HepG2 (cell line): ENCODE data around the gene PEX3. TPM values are rescaled to one million over a fixed set of nuclear protein-coding genes. Genes with fewer than 3 reads are reported as not detected.

Source experiments
- CENPT ChIP-seq: sonication (generic); formaldehyde crosslinking; IDR thresholded peaks from 2 replicates; pipeline ENCODE4 v1.8.0; 2022; ENCODE audit warnings: low read depth, mild to moderate bottlenecking, moderate library complexity, missing genetic modification reagents
- DMAP1 ChIP-seq: IDR thresholded peaks from 2 replicates; pipeline ENCODE4 v1.6.1; 2016
- E2F2 ChIP-seq: sonication (generic); formaldehyde crosslinking; IDR thresholded peaks from 2 replicates; pipeline ENCODE4 v1.4.0; 2020; ENCODE audit warnings: missing genetic modification reagents, borderline replicate concordance
- FOXC1 ChIP-seq: sonication (generic); formaldehyde crosslinking; IDR thresholded peaks from 2 replicates; pipeline ENCODE4 v1.8.0; 2022; ENCODE audit warnings: mild to moderate bottlenecking, missing genetic modification reagents, borderline replicate concordance
- GATAD1 ChIP-seq: IDR thresholded peaks from 2 replicates; pipeline ENCODE4 v1.6.1; 2016; ENCODE audit warnings: missing genetic modification reagents, missing compliant biosample characterization
- IKZF5 ChIP-seq: IDR thresholded peaks from 2 replicates; pipeline ENCODE4 v1.6.1; 2018; ENCODE audit warnings: missing genetic modification reagents, mild to moderate bottlenecking, missing compliant biosample characterization
- KDM1A ChIP-seq: IDR thresholded peaks from 2 replicates; pipeline ENCODE4 v1.6.1; 2016; ENCODE audit warnings: missing compliant biosample characterization
- KDM2A ChIP-seq: sonication (generic); formaldehyde crosslinking; IDR thresholded peaks from 2 replicates; pipeline ENCODE4 v1.4.0; 2020; ENCODE audit warnings: low read depth, missing genetic modification reagents, borderline replicate concordance
- KMT2B ChIP-seq: IDR thresholded peaks from 2 replicates; pipeline ENCODE4 v1.6.1; 2016; ENCODE audit warnings: missing genetic modification reagents, missing compliant biosample characterization
- MEF2D ChIP-seq: sonication (generic); formaldehyde crosslinking; IDR thresholded peaks from 2 replicates; pipeline ENCODE4 v1.5.1; 2020; ENCODE audit warnings: mild to moderate bottlenecking, missing genetic modification reagents
- MXI1 ChIP-seq: IDR thresholded peaks from 3 replicates; pipeline ENCODE4 v1.6.1; 2012; ENCODE audit warnings: low read depth, low read length, inconsistent platforms, borderline replicate concordance
- NONO ChIP-seq, 2 experiments: fragments of 450-650 bp in 1 of 2; sonication (generic) in 1 of 2; formaldehyde crosslinking in 1 of 2; IDR thresholded peaks in 1 of 2; conservative IDR thresholded peaks in 1 of 2; 2 replicates each; pipeline versions ENCODE4 v1.6.1 to v1.8.0; 2017 to 2022; ENCODE audit warnings: mild to moderate bottlenecking in 1 of 2, missing genetic modification reagents in 1 of 2, moderate library complexity in 1 of 2
- PCBP2 ChIP-seq: fragments of 200-400 bp; formaldehyde crosslinking; optimal IDR thresholded peaks from 2 replicates; pipeline ENCODE3; 2018; ENCODE audit warnings: low read length, low read depth; ENCODE audit not compliant: poor library complexity, severe bottlenecking
- SALL1 ChIP-seq: sonication (generic); formaldehyde crosslinking; IDR thresholded peaks from 2 replicates; pipeline ENCODE4 v1.8.0; 2022; ENCODE audit warnings: mild to moderate bottlenecking, missing genetic modification reagents
- SMARCC2 ChIP-seq: fragments of 450-650 bp; IDR thresholded peaks from 2 replicates; pipeline ENCODE4 v1.6.1; 2017; ENCODE audit warnings: antibody characterized with exemption, mild to moderate bottlenecking
- SRF ChIP-seq: IDR thresholded peaks from 2 replicates; pipeline ENCODE4 v1.6.1; 2011; ENCODE audit warnings: mild to moderate bottlenecking, low read depth, low read length, moderate library complexity
- YEATS4 ChIP-seq: sonication (generic); formaldehyde crosslinking; IDR thresholded peaks from 2 replicates; pipeline ENCODE4 v1.4.0; 2020; ENCODE audit warnings: missing genetic modification reagents, borderline replicate concordance
- ZBTB26 ChIP-seq: IDR thresholded peaks from 2 replicates; pipeline ENCODE4 v1.6.1; 2016; ENCODE audit warnings: missing compliant biosample characterization, missing genetic modification reagents, borderline replicate concordance
- ZIK1 ChIP-seq: sonication (generic); formaldehyde crosslinking; IDR thresholded peaks from 2 replicates; pipeline ENCODE4 v1.5.0; 2020; ENCODE audit warnings: mild to moderate bottlenecking, low read depth, missing genetic modification reagents, borderline replicate concordance
- ZNF10 ChIP-seq: sonication (generic); formaldehyde crosslinking; IDR thresholded peaks from 2 replicates; pipeline ENCODE4 v1.4.0; 2020; ENCODE audit warnings: mild to moderate bottlenecking, low read depth, missing genetic modification reagents, borderline replicate concordance
- ZNF121 ChIP-seq: sonication (generic); formaldehyde crosslinking; IDR thresholded peaks from 2 replicates; pipeline ENCODE4 v1.5.0; 2020; ENCODE audit warnings: mild to moderate bottlenecking, missing genetic modification reagents
- ZNF230 ChIP-seq: sonication (generic); formaldehyde crosslinking; IDR thresholded peaks from 2 replicates; pipeline ENCODE4 v1.4.0; 2020; ENCODE audit warnings: mild to moderate bottlenecking, missing genetic modification reagents
- ZNF350 ChIP-seq: sonication (generic); formaldehyde crosslinking; IDR thresholded peaks from 2 replicates; pipeline ENCODE4 v1.4.0; 2020; ENCODE audit warnings: mild to moderate bottlenecking, low read depth, missing genetic modification reagents, borderline replicate concordance
- ZNF431 ChIP-seq: sonication (generic); formaldehyde crosslinking; IDR thresholded peaks from 2 replicates; pipeline ENCODE4 v1.9.0; 2022; ENCODE audit warnings: missing genetic modification reagents, low read depth, mild to moderate bottlenecking, borderline replicate concordance
- ZNF577 ChIP-seq: sonication (generic); formaldehyde crosslinking; IDR thresholded peaks from 2 replicates; pipeline ENCODE4 v1.4.0; 2020; ENCODE audit warnings: mild to moderate bottlenecking, low read depth, missing genetic modification reagents, borderline replicate concordance
- ZNF614 ChIP-seq: IDR thresholded peaks from 2 replicates; pipeline ENCODE4 v1.6.1; 2018; ENCODE audit warnings: missing biosample characterization, missing genetic modification reagents, inconsistent platforms, borderline replicate concordance
- ZNF7 ChIP-seq: IDR thresholded peaks from 2 replicates; pipeline ENCODE4 v1.6.1; 2016; ENCODE audit warnings: missing biosample characterization, missing genetic modification reagents
- ZNF792 ChIP-seq: IDR thresholded peaks from 2 replicates; pipeline ENCODE4 v1.6.1; 2016
- polyA plus RNA-seq, 8 experiments: library from polyadenylated mRNA; depleted of rRNA in 3 of 8; stranded (reverse) in 7 of 8; unstranded in 1 of 8; fragments of >200 nt; fragmentation: Illumina TruSeq in 4 of 8; extraction: Trizol in 4 of 8; gene quantifications; 2 replicates each; pipeline versions ENCODE4 v1.2.1 to v1.2.3, GENCODE V29; 2011 to 2016; ENCODE audit warnings: low read depth in 4 of 8, missing spikeins in 1 of 8, mixed read lengths in 1 of 8; ENCODE audit not compliant: insufficient read depth in 1 of 8
- total RNA-seq, 5 experiments: library from RNA; depleted of rRNA; stranded (reverse); fragments of >200 nt; fragmentation: Illumina TruSeq; extraction: Trizol; gene quantifications; 2 replicates each; pipeline ENCODE4 v1.2.3, GENCODE V29; 2016; ENCODE audit warnings: low read depth in 1 of 5

Gene PEX3
- total and polyA plus RNA-seq, 2 of the 13 experiments (the other 11 are each of a cell fraction or from before 2014, with no cell fraction given): 30.9 to 40.8 TPM

- no peak for TF ChIP-seq MEF2D (CRISPR knock-in tag)
- TF ChIP-seq ZNF431: no peak
- TF ChIP-seq CENPT: no peak
- TF ChIP-seq E2F2 (CRISPR knock-in tag): no peak
- no peak for TF ChIP-seq SRF
- TF ChIP-seq ZNF614 (CRISPR knock-in tag): peak; percentile 53; the same call in 1 of the 2 replicates
- TF ChIP-seq ZNF121 (CRISPR knock-in tag): peak; percentile 53; the same call in 1 of the 2 replicates
- no peak for TF ChIP-seq FOXC1 (CRISPR knock-in tag)
- peak; percentile 70; the same call in 1 of the 2 replicates for TF ChIP-seq SALL1 (CRISPR knock-in tag)
- no peak; the same call in 1 of the 2 replicates for TF ChIP-seq ZNF230
- no peak for TF ChIP-seq NONO (IDR thresholded peaks at IDR 0.05)
- TF ChIP-seq NONO (CRISPR knock-in tag; conservative IDR thresholded peaks at IDR 0.05): 0 out of 2 replicates have a peak, but pooled peaks have one; percentile 44
- TF ChIP-seq ZNF577 (CRISPR knock-in tag): no peak
- no peak for TF ChIP-seq ZIK1 (CRISPR knock-in tag)
- no peak for TF ChIP-seq SMARCC2
- 0 out of 2 replicates have a peak, but pooled peaks have one; percentile 24 for TF ChIP-seq KMT2B (CRISPR knock-in tag)
- TF ChIP-seq KDM2A (CRISPR knock-in tag): peak; percentile 75; the same call in 1 of the 2 replicates
- TF ChIP-seq ZNF350 (CRISPR knock-in tag): peak; percentile 28; the same call in 1 of the 2 replicates
- TF ChIP-seq YEATS4 (CRISPR knock-in tag): no peak
- TF ChIP-seq ZNF7 (CRISPR knock-in tag): no peak
- peak; percentile 52; the same call in 1 of the 2 replicates for TF ChIP-seq GATAD1
- TF ChIP-seq ZNF10: no peak
- 0 out of 2 replicates have a peak, but pooled peaks have one; percentile 35 for TF ChIP-seq ZNF792 (CRISPR knock-in tag)
- TF ChIP-seq MXI1: no peak
- TF ChIP-seq DMAP1 (CRISPR knock-in tag): no peak
- no peak for TF ChIP-seq ZBTB26 (CRISPR knock-in tag)
- TF ChIP-seq IKZF5: peak; percentile 50; the same call in 1 of the 2 replicates
- TF ChIP-seq PCBP2: no peak
- no peak for TF ChIP-seq KDM1A
Observed at GRCh38 chr6:143427109-143427817, 23.3 kb upstream of the PEX3 start (continued).
